Upper lobe of left lung (tissue), 4 donors: ENCODE measurements around the gene PUSL1.

Experiments
- CTCF ChIP-seq, 6 experiments: fragments of 450-650 bp in 4 of 6; fragments of 200-600 bp in 2 of 6; sonication (generic) in 2 of 6; IDR thresholded peaks; one replicate each; pipeline ENCODE4 v1.5.1; 2016 to 2019; ENCODE audit warnings: antibody characterized with exemption in 6 of 6
- POLR2A ChIP-seq, 4 donors: fragments of 450-650 bp; IDR thresholded peaks; one replicate each; pipeline ENCODE4 v1.5.1; 2016 to 2017; ENCODE audit warnings: antibody characterized with exemption in 4 of 4, mild to moderate bottlenecking in 2 of 4

- TF ChIP-seq CTCF (IDR thresholded peaks at IDR 0.05) (no peak), POLR2A (IDR thresholded peaks at IDR 0.05) (no peak)
Measured at GRCh38 chr1:1328254-1328653, 19.9 kb downstream of the PUSL1 start.
